Measurements from ENCODE around the gene CD180. TPM values are rescaled to one million over a fixed set of nuclear protein-coding genes. Genes with fewer than 3 reads are reported as not detected.

CD180 gene
- total and polyA plus RNA-seq, 3 experiments from 2014 or later = 0.24 to 0.27 TPM; not detected in 1

DNA sequence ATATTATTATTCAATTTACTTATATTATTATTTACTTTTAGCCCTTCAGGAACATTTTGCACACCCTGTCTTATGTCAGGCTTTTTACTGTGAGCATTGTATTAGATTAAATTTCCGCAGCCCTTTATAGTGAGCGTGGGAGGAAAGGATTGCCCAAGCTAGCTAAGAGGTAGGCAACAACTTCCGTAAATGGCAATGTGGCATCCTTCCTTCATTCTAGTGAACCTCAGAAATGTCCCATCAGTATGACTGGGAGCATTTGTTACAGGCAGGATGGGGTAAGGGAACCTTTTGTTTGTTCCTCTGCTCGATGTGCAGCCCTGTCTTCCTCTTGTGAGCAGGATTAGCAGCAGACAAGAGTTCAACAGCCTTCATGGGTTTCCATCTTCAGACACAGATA lies 6.2 kb upstream of the CD180 start:
- Mint-ChIP-seq H3K27me3 (no peaks in the 10 kb centered on the region), H3K36me3 (peaks cover 0 to 23% (median 4%) of the 10 kb centered on the region in 3 donors), H3K4me3 (peak overlapping the region in 2 of 7 donors; percentile 49 to 69), H3K27ac (peak overlapping the region in 5 of 8 donors; percentile 37 to 92 (median 80)), H3K9me3 (peaks cover 0 to 4% (median 3%) of the 10 kb centered on the region in 5 donors), H3K4me1 (peaks cover 74 to 98% (median 89%) of the 10 kb centered on the region in 3 donors)
- Histone ChIP-seq H3K9me3 (ENCODE audit: low read length) (no peaks in the 10 kb centered on the region), H3K36me3 (ENCODE audit: insufficient read depth, low read length) (no peaks in the 10 kb centered on the region), H3K27me3 (ENCODE audit: insufficient read depth, low read length, poor library complexity, severe bottlenecking) (no peaks in the 10 kb centered on the region), H3K4me3 (ENCODE audit: low read length) (no peak overlapping the region), H3K27ac (ENCODE audit: low read depth, low read length) (no peak overlapping the region), H3K4me1 (ENCODE audit: insufficient read depth, low read length) (peaks cover 63% of the 10 kb centered on the region)
- DNase-seq = peak in 1 of 5 donors; percentile 25
- POLR2A ChIA-PET = interaction anchor here (1.7 kb wide), 1 partner anchor 37 kb away, joined by 6 read pairs; no protein-coding TSS in a partner anchor
- CTCF ChIA-PET = interaction anchor here (1.6 to 14.5 kb wide), 2 partner anchors 11 to 40 kb away, joined by 5 to 342 read pairs; no protein-coding TSS in a partner anchor

DNA sequence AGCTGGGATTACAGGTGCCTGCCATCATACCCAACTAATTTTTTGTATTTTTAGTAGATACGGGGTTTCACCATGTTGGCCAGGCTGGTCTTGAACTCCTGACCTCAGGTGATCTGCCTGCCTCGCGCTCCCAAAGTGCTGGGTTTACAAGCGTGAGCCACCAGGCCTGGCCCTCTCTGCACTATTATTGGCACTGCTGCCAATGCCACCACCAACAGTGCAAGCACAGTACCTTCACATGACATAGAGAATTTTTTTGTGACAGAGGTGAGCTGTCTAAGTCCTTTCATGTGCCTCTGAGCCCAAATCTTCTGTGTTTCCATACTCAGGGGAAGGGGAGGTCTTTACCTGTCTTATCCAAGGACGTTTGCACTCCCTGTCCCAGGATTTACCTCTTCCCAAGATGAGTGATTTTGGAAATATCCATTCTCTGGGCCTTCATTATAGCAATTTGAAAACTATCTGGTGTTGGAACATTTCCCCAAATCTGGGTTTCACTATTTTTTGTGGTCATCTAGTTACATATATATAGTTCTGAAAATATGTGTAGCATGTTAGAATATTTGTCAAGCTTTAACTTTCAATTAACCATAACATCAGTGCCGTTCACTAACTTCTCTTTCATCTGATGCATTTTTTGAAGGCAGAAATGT lies 5.4 kb upstream of the CD180 start:
- no peak overlapping the region for H3K4me3 ChIP-seq (ENCODE audit: low read length)
- Mint-ChIP-seq H3K4me3 (no peak overlapping the region), H3K9me3 (peaks cover 0 to 4% (median 3%) of the 10 kb centered on the region in 5 donors), H3K36me3 (peaks cover 0 to 24% (median 4%) of the 10 kb centered on the region in 3 donors), H3K27ac (peak overlapping the region in 4 of 8 donors; percentile 40 to 71 (median 56)), H3K27me3 (no peaks in the 10 kb centered on the region), H3K4me1 (peaks cover 66 to 93% (median 85%) of the 10 kb centered on the region in 3 donors)
- no peak for DNase-seq
- H3K9me3 ChIP-seq (ENCODE audit: low read length) = no peaks in the 10 kb centered on the region
- ChIA-PET POLR2A (interaction anchor here (0.7 kb wide), 1 partner anchor 36 kb away, joined by 3 read pairs; no protein-coding TSS in a partner anchor), CTCF (interaction anchor here (14.5 kb wide), 1 partner anchor 39 kb away, joined by 342 read pairs; no protein-coding TSS in a partner anchor)
- no peaks in the 10 kb centered on the region for H3K36me3 ChIP-seq (ENCODE audit: insufficient read depth, low read length)
- H3K27ac ChIP-seq (ENCODE audit: low read depth, low read length) = no peak overlapping the region
- H3K27me3 ChIP-seq (ENCODE audit: insufficient read depth, low read length, poor library complexity, severe bottlenecking) = no peaks in the 10 kb centered on the region
- H3K4me1 ChIP-seq (ENCODE audit: insufficient read depth, low read length) = peaks cover 55% of the 10 kb centered on the region

GRCh38 chr5:67200809-67201562 lies 4.4 kb upstream of the CD180 start:
- Mint-ChIP-seq H3K27me3 (no peaks in the 10 kb centered on the region), H3K4me3 (no peak overlapping the region), H3K9me3 (peaks cover 0 to 4% (median 3%) of the 10 kb centered on the region in 5 donors), H3K27ac (peak overlapping the region in 7 of 8 donors; percentile 11 to 90 (median 63)), H3K4me1 (peaks cover 56 to 82% (median 79%) of the 10 kb centered on the region in 3 donors), H3K36me3 (peaks cover 0 to 24% (median 4%) of the 10 kb centered on the region in 3 donors)
- ChIA-PET CTCF (interaction anchor here (14.5 kb wide), 1 partner anchor 38 kb away, joined by 342 read pairs; no protein-coding TSS in a partner anchor), POLR2A (no interaction called here)
- Histone ChIP-seq H3K36me3 (ENCODE audit: insufficient read depth, low read length) (no peaks in the 10 kb centered on the region), H3K4me1 (ENCODE audit: insufficient read depth, low read length) (peaks cover 47% of the 10 kb centered on the region), H3K4me3 (ENCODE audit: low read length) (no peak overlapping the region), H3K9me3 (ENCODE audit: low read length) (no peaks in the 10 kb centered on the region), H3K27ac (ENCODE audit: low read depth, low read length) (no peak overlapping the region), H3K27me3 (ENCODE audit: insufficient read depth, low read length, poor library complexity, severe bottlenecking) (no peaks in the 10 kb centered on the region)
- no peak for DNase-seq

GRCh38 chr5:67199859-67200258 lies 3.3 kb upstream of the CD180 start:
- no peaks in the 10 kb centered on the region for H3K9me3 ChIP-seq (ENCODE audit: low read length)
- no peak overlapping the region for H3K4me3 ChIP-seq (ENCODE audit: low read length)
- Mint-ChIP-seq H3K4me3 (peak overlapping the region in 1 of 7 donors; percentile 15), H3K4me1 (peaks cover 47 to 71% (median 68%) of the 10 kb centered on the region in 3 donors), H3K27me3 (no peaks in the 10 kb centered on the region), H3K9me3 (peaks cover 0 to 4% (median 3%) of the 10 kb centered on the region in 5 donors), H3K36me3 (peaks cover 0 to 25% (median 4%) of the 10 kb centered on the region in 3 donors), H3K27ac (peak overlapping the region in 2 of 8 donors; percentile 14 to 48)
- DNase-seq = no peak
- peaks cover 36% of the 10 kb centered on the region for H3K4me1 ChIP-seq (ENCODE audit: insufficient read depth, low read length)
- POLR2A ChIA-PET = no interaction called here
- no peak overlapping the region for H3K27ac ChIP-seq (ENCODE audit: low read depth, low read length)
- H3K36me3 ChIP-seq (ENCODE audit: insufficient read depth, low read length) = no peaks in the 10 kb centered on the region
- H3K27me3 ChIP-seq (ENCODE audit: insufficient read depth, low read length, poor library complexity, severe bottlenecking) = no peaks in the 10 kb centered on the region
- CTCF ChIA-PET = interaction anchor here (1.2 to 14.5 kb wide), 3 partner anchors 8 to 37 kb away, joined by 3 to 342 read pairs (median 4); no protein-coding TSS in a partner anchor

DNA sequence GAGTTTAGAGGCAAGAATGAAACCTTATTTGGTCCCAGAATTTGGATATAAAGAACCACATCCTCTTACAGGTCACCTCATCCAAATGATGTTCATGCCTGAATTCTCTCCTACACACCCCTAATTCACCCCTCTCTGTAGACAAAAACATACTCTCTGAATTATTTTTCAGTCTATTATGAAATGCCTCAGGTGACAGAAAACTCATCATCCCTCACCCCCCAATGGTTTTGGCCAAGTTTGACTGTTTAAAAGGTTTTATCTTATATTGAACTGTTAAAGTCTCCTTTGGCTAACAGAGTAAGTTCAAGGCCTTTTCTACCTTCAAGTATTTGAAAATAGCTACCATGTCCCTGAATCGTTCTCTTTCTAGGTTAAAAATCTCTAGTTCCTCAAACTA lies 2.3 kb upstream of the CD180 start:
- no peaks in the 10 kb centered on the region for H3K27me3 Mint-ChIP-seq
- H3K9me3 Mint-ChIP-seq = peaks cover 0 to 4% (median 3%) of the 10 kb centered on the region in 5 donors
- no peaks in the 10 kb centered on the region for H3K36me3 ChIP-seq (ENCODE audit: insufficient read depth, low read length)
- no peak overlapping the region for H3K4me3 Mint-ChIP-seq
- DNase-seq = no peak
- no peak overlapping the region for H3K4me3 ChIP-seq (ENCODE audit: low read length)
- no peaks in the 10 kb centered on the region for H3K27me3 ChIP-seq (ENCODE audit: insufficient read depth, low read length, poor library complexity, severe bottlenecking)
- ChIA-PET POLR2A (interaction anchor here (0.6 kb wide), 1 partner anchor 1055 kb away, joined by 3 read pairs; no protein-coding TSS in a partner anchor), CTCF (interaction anchor here (1.6 to 14.5 kb wide), 2 partner anchors 10 to 36 kb away, joined by 4 to 342 read pairs; no protein-coding TSS in a partner anchor)
- no peak overlapping the region for H3K27ac ChIP-seq (ENCODE audit: low read depth, low read length)
- peaks cover 38 to 66% (median 64%) of the 10 kb centered on the region in 3 donors for H3K4me1 Mint-ChIP-seq
- no peaks in the 10 kb centered on the region for H3K9me3 ChIP-seq (ENCODE audit: low read length)
- H3K4me1 ChIP-seq (ENCODE audit: insufficient read depth, low read length) = peaks cover 26% of the 10 kb centered on the region
- peak overlapping the region in 1 of 8 donors; percentile 61 for H3K27ac Mint-ChIP-seq
- H3K36me3 Mint-ChIP-seq = peaks cover 0 to 31% (median 4%) of the 10 kb centered on the region in 3 donors

DNA sequence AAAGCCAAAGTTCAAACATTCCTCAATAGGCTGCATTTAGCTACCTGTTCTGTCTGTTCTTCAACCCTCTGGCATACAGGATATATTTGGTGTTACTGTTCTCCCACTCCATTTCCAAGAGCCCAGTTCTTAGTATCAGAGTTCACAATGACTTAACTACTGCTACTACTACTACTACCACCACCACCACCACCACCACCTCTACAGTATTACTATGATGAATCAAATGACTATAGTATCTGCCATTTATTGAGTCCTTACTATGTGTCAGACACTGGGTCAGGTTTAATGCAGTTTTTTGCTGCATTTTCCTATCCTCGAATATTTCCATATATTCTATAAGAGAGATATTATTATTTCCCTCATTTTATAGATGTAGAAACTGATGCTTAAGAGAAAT lies 937 bp upstream of the CD180 start:
- ChIA-PET POLR2A (no interaction called here), CTCF (interaction anchor here (1.3 to 1.5 kb wide), 2 partner anchors 11 to 40 kb away, joined by 4 read pairs; no protein-coding TSS in a partner anchor)
- Mint-ChIP-seq H3K36me3 (peaks cover 0 to 31% (median 4%) of the 10 kb centered on the region in 3 donors), H3K4me1 (peaks cover 29 to 57% (median 52%) of the 10 kb centered on the region in 3 donors), H3K4me3 (no peak overlapping the region), H3K27ac (no peak overlapping the region), H3K27me3 (no peaks in the 10 kb centered on the region), H3K9me3 (peaks cover 0 to 4% (median 3%) of the 10 kb centered on the region in 5 donors)
- H3K27ac ChIP-seq (ENCODE audit: low read depth, low read length) = no peak overlapping the region
- peaks cover 18% of the 10 kb centered on the region for H3K4me1 ChIP-seq (ENCODE audit: insufficient read depth, low read length)
- H3K4me3 ChIP-seq (ENCODE audit: low read length) = no peak overlapping the region
- H3K9me3 ChIP-seq (ENCODE audit: low read length) = no peaks in the 10 kb centered on the region
- H3K36me3 ChIP-seq (ENCODE audit: insufficient read depth, low read length) = no peaks in the 10 kb centered on the region
- DNase-seq = no peak
- no peaks in the 10 kb centered on the region for H3K27me3 ChIP-seq (ENCODE audit: insufficient read depth, low read length, poor library complexity, severe bottlenecking)

- H3K27ac ChIP-seq (ENCODE audit: low read depth, low read length) = no peak overlapping the region
- CTCF ChIA-PET = interaction anchor here (1.0 kb wide), 1 partner anchor 29 kb away, joined by 3 read pairs; no protein-coding TSS in a partner anchor
- H3K27me3 ChIP-seq (ENCODE audit: insufficient read depth, low read length, poor library complexity, severe bottlenecking) = no peaks in the 10 kb centered on the region
- no peak for DNase-seq
- peaks cover 19 to 40% (median 35%) of the 10 kb centered on the region in 3 donors for H3K4me1 Mint-ChIP-seq
- H3K9me3 Mint-ChIP-seq = peaks cover 0 to 4% (median 0%) of the 10 kb centered on the region in 5 donors
- no peak overlapping the region for H3K4me3 Mint-ChIP-seq
- no peaks in the 10 kb centered on the region for H3K36me3 ChIP-seq (ENCODE audit: insufficient read depth, low read length)
- H3K9me3 ChIP-seq (ENCODE audit: low read length) = no peaks in the 10 kb centered on the region
- peak overlapping the region in 2 of 8 donors; percentile 37 to 61 for H3K27ac Mint-ChIP-seq
- H3K36me3 Mint-ChIP-seq = peaks cover 0 to 31% (median 3%) of the 10 kb centered on the region in 3 donors
- no peak overlapping the region for H3K4me3 ChIP-seq (ENCODE audit: low read length)
- peaks cover 7% of the 10 kb centered on the region for H3K4me1 ChIP-seq (ENCODE audit: insufficient read depth, low read length)
- H3K27me3 Mint-ChIP-seq = no peaks in the 10 kb centered on the region
- POLR2A ChIA-PET = no interaction called here
These were observed 958 bp downstream of the CD180 start for GRCh38 chr5:67195406-67196275.

Measured in CD8-positive, alpha-beta memory T cell (primary cell).